HepG2 (cell line): ENCODE measurements around the gene EGLN2. TPM values are rescaled to one million over a fixed set of nuclear protein-coding genes. Genes with fewer than 3 reads are reported as not detected.

ENCODE experiments used
- CREM ChIP-seq, 2 experiments: sonication (generic) in 1 of 2; formaldehyde crosslinking in 1 of 2; IDR thresholded peaks; 2 replicates each; pipeline versions ENCODE4 v1.4.0 to v1.6.1; 2016 to 2020; ENCODE audit warnings: antibody characterized with exemption in 1 of 2, mild to moderate bottlenecking in 1 of 2, missing genetic modification reagents in 1 of 2
- EZH2 ChIP-seq: conservative IDR thresholded peaks from 2 replicates; pipeline ENCODE4 v1.6.1; 2012; ENCODE audit warnings: mild to moderate bottlenecking, low read depth, low read length, moderate library complexity
- MYC ChIP-seq: sonication (generic); formaldehyde crosslinking; IDR thresholded peaks from 2 replicates; pipeline ENCODE4 v1.9.0; 2021; ENCODE audit warnings: missing genetic modification reagents, borderline replicate concordance
- RARA ChIP-seq: IDR thresholded peaks from 2 replicates; pipeline ENCODE4 v1.6.1; 2016; ENCODE audit warnings: missing genetic modification reagents, missing compliant biosample characterization
- SMAD3 ChIP-seq: sonication (generic); formaldehyde crosslinking; IDR thresholded peaks from 2 replicates; pipeline ENCODE4 v1.4.0; 2020; ENCODE audit warnings: missing genetic modification reagents
- ZNF569 ChIP-seq: sonication (generic); formaldehyde crosslinking; IDR thresholded peaks from 2 replicates; pipeline ENCODE4 v1.5.0; 2020; ENCODE audit warnings: mild to moderate bottlenecking, missing genetic modification reagents, moderate library complexity, borderline replicate concordance
- polyA plus RNA-seq, 8 experiments: library from polyadenylated mRNA; depleted of rRNA in 3 of 8; stranded (reverse) in 7 of 8; unstranded in 1 of 8; fragments of >200 nt; fragmentation: Illumina TruSeq in 4 of 8; extraction: Trizol in 4 of 8; gene quantifications; 2 replicates each; pipeline versions ENCODE4 v1.2.1 to v1.2.3, GENCODE V29; 2011 to 2016; ENCODE audit warnings: low read depth in 4 of 8, missing spikeins in 1 of 8, mixed read lengths in 1 of 8; ENCODE audit not compliant: insufficient read depth in 1 of 8
- total RNA-seq, 5 experiments: library from RNA; depleted of rRNA; stranded (reverse); fragments of >200 nt; fragmentation: Illumina TruSeq; extraction: Trizol; gene quantifications; 2 replicates each; pipeline ENCODE4 v1.2.3, GENCODE V29; 2016; ENCODE audit warnings: low read depth in 1 of 5
- TF ChIP-seq, protein P1 (sequence below): IDR thresholded peaks from 2 replicates; pipeline ENCODE4 v1.6.1; 2012; ENCODE audit warnings: low read depth, low read length, improper control_type of control experiment
- TF ChIP-seq, protein P2 (sequence below): conservative IDR thresholded peaks from 2 replicates; pipeline ENCODE4 v1.6.1; 2018; ENCODE audit warnings: missing genetic modification reagents
- TF ChIP-seq, protein P3 (sequence below): sonication (generic); formaldehyde crosslinking; IDR thresholded peaks from 2 replicates; pipeline ENCODE4 v1.4.0; 2020; ENCODE audit warnings: missing genetic modification reagents
- TF ChIP-seq, protein P4 (sequence below): sonication (generic); formaldehyde crosslinking; IDR thresholded peaks from 2 replicates; pipeline ENCODE4; 2020; ENCODE audit warnings: missing genetic modification reagents, mild to moderate bottlenecking, borderline replicate concordance
- TF ChIP-seq, protein P5 (sequence below): sonication (generic); formaldehyde crosslinking; conservative IDR thresholded peaks from 2 replicates; pipeline ENCODE4 v1.4.0; 2020; ENCODE audit warnings: mild to moderate bottlenecking, missing genetic modification reagents, moderate library complexity

EGLN2 gene
- total and polyA plus RNA-seq, 2 of the 13 experiments (the other 11 are each of a cell fraction or from before 2014, with no cell fraction given) = 16.5 to 40.8 TPM

DNA sequence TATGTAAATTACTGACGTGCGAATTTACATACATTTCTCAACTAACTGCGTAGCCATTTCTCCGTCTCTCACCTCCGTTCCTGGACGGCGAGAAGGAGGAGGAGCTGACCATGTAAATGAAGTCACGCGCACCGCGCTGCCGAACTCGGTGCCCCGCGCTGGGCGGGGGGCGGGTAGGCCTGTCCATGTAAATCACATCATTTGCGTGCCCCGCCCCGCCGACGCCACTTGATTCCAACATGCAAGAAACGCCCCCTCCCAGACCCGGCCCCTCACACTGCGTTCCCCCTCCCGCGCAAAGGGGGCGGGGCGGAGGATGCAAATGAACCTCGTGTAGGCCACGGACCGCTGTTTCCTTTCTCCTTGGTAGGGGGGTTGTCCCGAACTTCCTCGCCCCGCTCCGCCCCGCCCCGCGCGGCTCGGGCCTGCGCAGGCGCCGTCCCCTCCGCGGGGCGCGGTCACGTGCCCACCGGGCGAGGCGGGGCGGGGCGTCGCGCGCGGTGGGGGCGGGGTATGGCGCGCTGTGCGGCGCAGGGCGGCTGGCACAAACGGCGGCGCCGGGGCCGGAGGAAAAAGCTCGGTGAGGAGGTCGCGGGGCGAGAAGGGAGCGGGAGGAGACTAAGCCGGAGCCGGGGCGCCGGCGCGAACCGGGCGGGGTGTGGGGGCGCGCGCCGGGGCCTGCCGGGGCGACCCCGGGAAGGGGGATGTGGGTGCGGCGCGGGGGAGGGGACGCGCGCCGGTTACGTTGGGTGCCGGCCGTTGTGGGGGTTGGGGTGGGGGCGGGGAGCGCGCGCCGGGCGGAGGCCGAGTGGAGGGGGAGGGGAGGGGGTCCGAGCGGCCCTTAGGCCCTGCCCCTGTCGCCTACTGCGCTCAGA is at the start of gene EGLN2 (continued):
- TF ChIP-seq, protein P1, sequence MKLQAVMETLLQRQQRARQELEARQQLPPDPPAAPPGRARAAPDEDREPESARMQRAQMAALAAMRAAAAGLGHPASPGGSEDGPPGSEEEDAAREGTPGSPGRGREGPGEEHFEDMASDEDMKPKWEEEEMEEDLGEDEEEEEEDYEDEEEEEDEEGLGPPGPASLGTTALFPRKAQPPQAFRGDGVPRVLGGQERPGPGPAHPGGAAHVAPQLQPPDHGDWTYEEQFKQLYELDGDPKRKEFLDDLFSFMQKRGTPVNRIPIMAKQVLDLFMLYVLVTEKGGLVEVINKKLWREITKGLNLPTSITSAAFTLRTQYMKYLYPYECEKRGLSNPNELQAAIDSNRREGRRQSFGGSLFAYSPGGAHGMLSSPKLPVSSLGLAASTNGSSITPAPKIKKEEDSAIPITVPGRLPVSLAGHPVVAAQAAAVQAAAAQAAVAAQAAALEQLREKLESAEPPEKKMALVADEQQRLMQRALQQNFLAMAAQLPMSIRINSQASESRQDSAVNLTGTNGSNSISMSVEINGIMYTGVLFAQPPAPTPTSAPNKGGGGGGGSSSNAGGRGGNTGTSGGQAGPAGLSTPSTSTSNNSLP = 0 out of 2 replicates have a peak, but pooled peaks have one; percentile 20
- TF ChIP-seq, protein P2, sequence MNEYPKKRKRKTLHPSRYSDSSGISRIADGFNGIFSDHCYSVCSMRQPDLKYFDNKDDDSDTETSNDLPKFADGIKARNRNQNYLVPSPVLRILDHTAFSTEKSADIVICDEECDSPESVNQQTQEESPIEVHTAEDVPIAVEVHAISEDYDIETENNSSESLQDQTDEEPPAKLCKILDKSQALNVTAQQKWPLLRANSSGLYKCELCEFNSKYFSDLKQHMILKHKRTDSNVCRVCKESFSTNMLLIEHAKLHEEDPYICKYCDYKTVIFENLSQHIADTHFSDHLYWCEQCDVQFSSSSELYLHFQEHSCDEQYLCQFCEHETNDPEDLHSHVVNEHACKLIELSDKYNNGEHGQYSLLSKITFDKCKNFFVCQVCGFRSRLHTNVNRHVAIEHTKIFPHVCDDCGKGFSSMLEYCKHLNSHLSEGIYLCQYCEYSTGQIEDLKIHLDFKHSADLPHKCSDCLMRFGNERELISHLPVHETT (CRISPR knock-in tag) = no peak
- TF ChIP-seq, protein P3, sequence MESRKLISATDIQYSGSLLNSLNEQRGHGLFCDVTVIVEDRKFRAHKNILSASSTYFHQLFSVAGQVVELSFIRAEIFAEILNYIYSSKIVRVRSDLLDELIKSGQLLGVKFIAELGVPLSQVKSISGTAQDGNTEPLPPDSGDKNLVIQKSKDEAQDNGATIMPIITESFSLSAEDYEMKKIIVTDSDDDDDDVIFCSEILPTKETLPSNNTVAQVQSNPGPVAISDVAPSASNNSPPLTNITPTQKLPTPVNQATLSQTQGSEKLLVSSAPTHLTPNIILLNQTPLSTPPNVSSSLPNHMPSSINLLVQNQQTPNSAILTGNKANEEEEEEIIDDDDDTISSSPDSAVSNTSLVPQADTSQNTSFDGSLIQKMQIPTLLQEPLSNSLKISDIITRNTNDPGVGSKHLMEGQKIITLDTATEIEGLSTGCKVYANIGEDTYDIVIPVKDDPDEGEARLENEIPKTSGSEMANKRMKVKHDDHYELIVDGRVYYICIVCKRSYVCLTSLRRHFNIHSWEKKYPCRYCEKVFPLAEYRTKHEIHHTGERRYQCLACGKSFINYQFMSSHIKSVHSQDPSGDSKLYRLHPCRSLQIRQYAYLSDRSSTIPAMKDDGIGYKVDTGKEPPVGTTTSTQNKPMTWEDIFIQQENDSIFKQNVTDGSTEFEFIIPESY = no peak
- no peak for TF ChIP-seq ZNF569
- TF ChIP-seq RARA (CRISPR knock-in tag) = no peak
- TF ChIP-seq, protein P4, sequence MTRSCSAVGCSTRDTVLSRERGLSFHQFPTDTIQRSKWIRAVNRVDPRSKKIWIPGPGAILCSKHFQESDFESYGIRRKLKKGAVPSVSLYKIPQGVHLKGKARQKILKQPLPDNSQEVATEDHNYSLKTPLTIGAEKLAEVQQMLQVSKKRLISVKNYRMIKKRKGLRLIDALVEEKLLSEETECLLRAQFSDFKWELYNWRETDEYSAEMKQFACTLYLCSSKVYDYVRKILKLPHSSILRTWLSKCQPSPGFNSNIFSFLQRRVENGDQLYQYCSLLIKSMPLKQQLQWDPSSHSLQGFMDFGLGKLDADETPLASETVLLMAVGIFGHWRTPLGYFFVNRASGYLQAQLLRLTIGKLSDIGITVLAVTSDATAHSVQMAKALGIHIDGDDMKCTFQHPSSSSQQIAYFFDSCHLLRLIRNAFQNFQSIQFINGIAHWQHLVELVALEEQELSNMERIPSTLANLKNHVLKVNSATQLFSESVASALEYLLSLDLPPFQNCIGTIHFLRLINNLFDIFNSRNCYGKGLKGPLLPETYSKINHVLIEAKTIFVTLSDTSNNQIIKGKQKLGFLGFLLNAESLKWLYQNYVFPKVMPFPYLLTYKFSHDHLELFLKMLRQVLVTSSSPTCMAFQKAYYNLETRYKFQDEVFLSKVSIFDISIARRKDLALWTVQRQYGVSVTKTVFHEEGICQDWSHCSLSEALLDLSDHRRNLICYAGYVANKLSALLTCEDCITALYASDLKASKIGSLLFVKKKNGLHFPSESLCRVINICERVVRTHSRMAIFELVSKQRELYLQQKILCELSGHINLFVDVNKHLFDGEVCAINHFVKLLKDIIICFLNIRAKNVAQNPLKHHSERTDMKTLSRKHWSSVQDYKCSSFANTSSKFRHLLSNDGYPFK (CRISPR knock-in tag) = 0 out of 2 replicates have a peak, but pooled peaks have one; percentile 6
- TF ChIP-seq MYC (CRISPR knock-in tag) = peak; percentile 41; the same call in 1 of the 2 replicates
- TF ChIP-seq, protein P5, sequence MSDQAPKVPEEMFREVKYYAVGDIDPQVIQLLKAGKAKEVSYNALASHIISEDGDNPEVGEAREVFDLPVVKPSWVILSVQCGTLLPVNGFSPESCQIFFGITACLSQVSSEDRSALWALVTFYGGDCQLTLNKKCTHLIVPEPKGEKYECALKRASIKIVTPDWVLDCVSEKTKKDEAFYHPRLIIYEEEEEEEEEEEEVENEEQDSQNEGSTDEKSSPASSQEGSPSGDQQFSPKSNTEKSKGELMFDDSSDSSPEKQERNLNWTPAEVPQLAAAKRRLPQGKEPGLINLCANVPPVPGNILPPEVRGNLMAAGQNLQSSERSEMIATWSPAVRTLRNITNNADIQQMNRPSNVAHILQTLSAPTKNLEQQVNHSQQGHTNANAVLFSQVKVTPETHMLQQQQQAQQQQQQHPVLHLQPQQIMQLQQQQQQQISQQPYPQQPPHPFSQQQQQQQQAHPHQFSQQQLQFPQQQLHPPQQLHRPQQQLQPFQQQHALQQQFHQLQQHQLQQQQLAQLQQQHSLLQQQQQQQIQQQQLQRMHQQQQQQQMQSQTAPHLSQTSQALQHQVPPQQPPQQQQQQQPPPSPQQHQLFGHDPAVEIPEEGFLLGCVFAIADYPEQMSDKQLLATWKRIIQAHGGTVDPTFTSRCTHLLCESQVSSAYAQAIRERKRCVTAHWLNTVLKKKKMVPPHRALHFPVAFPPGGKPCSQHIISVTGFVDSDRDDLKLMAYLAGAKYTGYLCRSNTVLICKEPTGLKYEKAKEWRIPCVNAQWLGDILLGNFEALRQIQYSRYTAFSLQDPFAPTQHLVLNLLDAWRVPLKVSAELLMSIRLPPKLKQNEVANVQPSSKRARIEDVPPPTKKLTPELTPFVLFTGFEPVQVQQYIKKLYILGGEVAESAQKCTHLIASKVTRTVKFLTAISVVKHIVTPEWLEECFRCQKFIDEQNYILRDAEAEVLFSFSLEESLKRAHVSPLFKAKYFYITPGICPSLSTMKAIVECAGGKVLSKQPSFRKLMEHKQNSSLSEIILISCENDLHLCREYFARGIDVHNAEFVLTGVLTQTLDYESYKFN = peak; percentile 12; the same call in 1 of the 2 replicates
- TF ChIP-seq SMAD3 = no peak
- TF ChIP-seq CREM (IDR thresholded peaks at IDR 0.05) = peak; percentile 34; the same call in 1 of the 2 replicates
- no peak for TF ChIP-seq CREM (CRISPR knock-in tag; IDR thresholded peaks at IDR 0.05)
- TF ChIP-seq EZH2 = no peak
